Transverse colon (tissue), 4 donors: ENCODE data around the gene RASSF10. TPM values are rescaled to one million over a fixed set of nuclear protein-coding genes. Genes with fewer than 3 reads are reported as not detected.
A peak's percentile ranks its signal among the peaks of the same experiment; 100 is the strongest.

Experiments
- DNase-seq: peaks from one replicate; pipeline ENCODE4 v3.0.0-alpha.2; 2019
- H3K27ac ChIP-seq, 4 donors: fragments of 200-600 bp; sonication (generic); 2 replicates each; pipeline ENCODE4 v1.5.1; 2016 to 2018; ENCODE audit warnings: inconsistent platforms in 4 of 4
- H3K27me3 ChIP-seq: fragments of 200-600 bp; sonication (generic); 2 replicates; pipeline ENCODE4 v1.5.1; 2017; ENCODE audit warnings: inconsistent platforms
- H3K36me3 ChIP-seq, 4 donors: fragments of 200-600 bp; sonication (generic); 2 replicates each; pipeline ENCODE4 v1.5.1; 2017 to 2019; ENCODE audit warnings: inconsistent platforms in 4 of 4
- H3K4me1 ChIP-seq, 4 donors: fragments of 200-600 bp; sonication (generic); 2 replicates each; pipeline ENCODE4 v1.5.1; 2017 to 2020; ENCODE audit warnings: inconsistent platforms in 4 of 4
- H3K4me3 ChIP-seq, 4 donors: fragments of 200-600 bp; sonication (generic); 1 replicate in 1 of 4; 2 replicates in 3 of 4; pipeline versions ENCODE4 v1.5.1 to v1.6.1; 2017 to 2019; ENCODE audit warnings: inconsistent platforms in 4 of 4
- H3K9me3 ChIP-seq, 2 donors: fragments of 200-600 bp; sonication (generic); 2 replicates each; pipeline ENCODE4 v1.5.1; 2017 to 2019; ENCODE audit warnings: inconsistent platforms in 2 of 2
- EP300 ChIP-seq: sonication (generic); formaldehyde crosslinking; IDR thresholded peaks from one replicate; pipeline ENCODE4 v1.6.1; 2017; ENCODE audit warnings: antibody characterized with exemption, low read depth
- POLR2A ChIP-seq: fragments of 450-650 bp; IDR thresholded peaks from one replicate; pipeline ENCODE4 v1.6.1; 2016; ENCODE audit warnings: antibody characterized with exemption, mild to moderate bottlenecking, moderate library complexity
- POLR2AphosphoS5 ChIP-seq, 3 donors: sonication (generic); formaldehyde crosslinking; IDR thresholded peaks; one replicate each; pipeline ENCODE4 v1.6.1; 2016; ENCODE audit warnings: antibody characterized with exemption in 3 of 3
- WGBS, 2 donors: methylation state at CpG; one replicate each; pipeline ENCODE4 v1.1.5; 2018; ENCODE audit warnings: low coverage in 1 of 2; 5-methylcytosine and 5-hydroxymethylcytosine counted together
- in situ Hi-C, 4 donors: fragments of 200-750 bp; cut with MboI; loops; one replicate each; pipeline versions ENCODE4 v1.15.0 to v1.15.1; 2017; ENCODE audit warnings: low sequenced_read_pairs in 3 of 4, low pct_ligation_motif_present in 1 of 4, low pct_unique_long_range_greater_than_20kb in 1 of 4
- intact Hi-C: fragments of 100-400 bp; cut with DNase I; formaldehyde crosslinking; loops from one replicate; pipeline ENCODE4 v1.15.1; 2023; ENCODE audit warnings: low total_unique reads
- total RNA-seq, 4 donors: library from RNA; depleted of rRNA; stranded (reverse); fragments of >200 nt; gene quantifications; one replicate each; pipeline ENCODE4 v1.1.0, GENCODE V29; 2016
- TF ChIP-seq, protein P1 (sequence below), 5 experiments: fragments of 200-600 bp in 3 of 5; fragments of 450-650 bp in 2 of 5; sonication (generic) in 3 of 5; IDR thresholded peaks; 1 replicate in 2 of 5; 2 replicates in 3 of 5; pipeline ENCODE4 v1.5.1; 2016 to 2017; ENCODE audit warnings: antibody characterized with exemption in 5 of 5, inconsistent platforms in 3 of 5, mild to moderate bottlenecking in 2 of 5, moderate library complexity in 1 of 5

RASSF10 gene
- under 1 TPM in 1 of 4 donors, not detected in 3; 0.48 TPM for total RNA-seq

DNA sequence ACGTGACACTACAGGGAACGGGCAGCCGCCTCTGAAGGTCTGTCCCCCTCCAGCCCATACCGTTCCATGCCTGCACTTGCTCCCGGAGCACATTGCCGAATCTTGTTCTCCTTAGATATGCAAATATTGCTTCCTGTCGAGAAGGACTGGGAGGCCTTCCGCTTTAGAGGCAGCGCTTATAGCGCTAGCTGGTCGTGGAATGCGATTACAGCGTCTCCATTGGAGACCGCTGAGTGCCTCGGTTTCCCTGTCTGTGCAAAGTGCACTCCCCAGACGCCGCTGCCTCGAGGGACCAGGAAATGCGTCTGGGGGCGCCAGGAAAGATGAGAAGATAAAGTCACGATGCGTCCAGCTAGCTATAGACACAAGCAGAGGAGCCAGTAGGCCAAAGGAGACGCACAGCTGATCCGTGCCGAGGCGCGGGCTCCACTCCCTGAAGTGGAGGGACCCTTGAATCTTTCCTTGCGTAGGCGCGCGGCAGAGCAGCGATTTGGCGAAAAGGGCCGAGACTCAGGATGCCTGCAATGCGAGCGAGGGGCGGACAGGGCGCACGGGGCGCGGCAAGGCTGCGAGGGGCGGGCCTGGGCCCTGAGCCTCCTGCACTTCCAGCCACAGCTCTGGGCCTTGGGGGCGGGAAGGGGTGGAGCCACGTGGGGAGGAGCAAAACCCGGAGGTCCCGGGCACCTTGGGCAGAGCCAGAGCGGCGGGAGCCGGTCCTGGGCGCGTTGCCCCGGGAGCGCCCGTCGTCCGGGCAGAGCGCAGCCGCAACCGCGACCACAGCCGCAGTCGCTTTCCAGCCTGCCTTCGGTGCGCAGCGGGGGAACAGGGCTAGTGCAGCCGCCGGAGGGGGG lies at the start of gene RASSF10:
Gene RASSF10, plus strand, starts transcription at position 692 of the 851 bp plus-strand sequence. CDS start 261 bp downstream, outside the sequence.
- in situ Hi-C loops (no loop called here), intact Hi-C loops (no loop called here)
- Histone ChIP-seq H3K27me3 (peaks cover 81% of the 10 kb centered on the region), H3K27ac (peak within 1 kb of the TSS in 1 of 4 donors; percentile 11), H3K4me3 (peak within 1 kb of the TSS in 3 of 4 donors; percentile 14 to 41 (median 34)), H3K9me3 (no peaks in the 10 kb centered on the region), H3K4me1 (peaks cover 5 to 50% (median 33%) of the 10 kb centered on the region in 4 donors), H3K36me3 (no peaks in the 10 kb centered on the region)
- WGBS, 2 donors: 5% methylated on average over 53 of the region's 68 CpGs; no CpG with 5 or more reads in 1 of the 2 donors
- TF ChIP-seq EP300 (no peak), POLR2AphosphoS5 (IDR thresholded peaks at IDR 0.05) (peak; percentile 35 to 59 (median 45)), POLR2A (peak; percentile 51)
- TF ChIP-seq, protein P1, sequence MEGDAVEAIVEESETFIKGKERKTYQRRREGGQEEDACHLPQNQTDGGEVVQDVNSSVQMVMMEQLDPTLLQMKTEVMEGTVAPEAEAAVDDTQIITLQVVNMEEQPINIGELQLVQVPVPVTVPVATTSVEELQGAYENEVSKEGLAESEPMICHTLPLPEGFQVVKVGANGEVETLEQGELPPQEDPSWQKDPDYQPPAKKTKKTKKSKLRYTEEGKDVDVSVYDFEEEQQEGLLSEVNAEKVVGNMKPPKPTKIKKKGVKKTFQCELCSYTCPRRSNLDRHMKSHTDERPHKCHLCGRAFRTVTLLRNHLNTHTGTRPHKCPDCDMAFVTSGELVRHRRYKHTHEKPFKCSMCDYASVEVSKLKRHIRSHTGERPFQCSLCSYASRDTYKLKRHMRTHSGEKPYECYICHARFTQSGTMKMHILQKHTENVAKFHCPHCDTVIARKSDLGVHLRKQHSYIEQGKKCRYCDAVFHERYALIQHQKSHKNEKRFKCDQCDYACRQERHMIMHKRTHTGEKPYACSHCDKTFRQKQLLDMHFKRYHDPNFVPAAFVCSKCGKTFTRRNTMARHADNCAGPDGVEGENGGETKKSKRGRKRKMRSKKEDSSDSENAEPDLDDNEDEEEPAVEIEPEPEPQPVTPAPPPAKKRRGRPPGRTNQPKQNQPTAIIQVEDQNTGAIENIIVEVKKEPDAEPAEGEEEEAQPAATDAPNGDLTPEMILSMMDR (IDR thresholded peaks at IDR 0.05): no peak
- DNase-seq: peak; percentile 85

GRCh38 chr11:12961615-12962014 lies 47.5 kb upstream of the RASSF10 start:
- TF ChIP-seq, protein P1 (IDR thresholded peaks at IDR 0.05): no peak
- TF ChIP-seq EP300: no peak
- no peak for TF ChIP-seq POLR2A
- TF ChIP-seq POLR2AphosphoS5 (IDR thresholded peaks at IDR 0.05): no peak
- in situ Hi-C loops: loop anchor here (10.0 to 25.0 kb wide), 3 partner anchors 223 to 383 kb away; no protein-coding TSS in a partner anchor

DNA sequence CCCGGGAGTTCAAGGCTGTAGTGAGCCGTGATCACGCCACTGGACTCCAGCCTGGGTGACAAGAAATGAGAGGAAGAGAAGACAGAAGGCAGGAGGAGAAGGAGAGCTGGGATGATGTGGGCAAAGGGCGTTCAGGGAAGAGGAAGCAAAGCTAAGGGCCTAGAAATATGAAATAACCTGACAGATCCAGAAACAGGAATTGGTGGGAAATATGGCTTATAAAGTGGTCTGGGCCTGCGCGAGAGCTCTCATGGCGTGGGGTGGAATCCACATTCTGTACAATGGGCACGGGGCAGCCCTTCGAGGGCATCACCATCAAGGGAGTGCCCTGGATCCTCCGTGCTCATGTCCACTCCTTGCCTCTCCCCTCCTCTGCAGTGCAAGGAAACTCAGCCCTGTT lies 46.8 kb upstream of the RASSF10 start:
- H3K4me1 ChIP-seq: no peaks in the 10 kb centered on the region
- intact Hi-C loops: loop anchor here (5.0 kb wide), 1 partner anchor 380 kb away; no protein-coding TSS in a partner anchor
- H3K27ac ChIP-seq: no peak overlapping the region
- no peak for DNase-seq
- in situ Hi-C loops: loop anchor here (10.0 to 25.0 kb wide), 3 partner anchors 222 to 382 kb away; no protein-coding TSS in a partner anchor
- H3K9me3 ChIP-seq: no peaks in the 10 kb centered on the region
- no peak overlapping the region for H3K4me3 ChIP-seq
- no peaks in the 10 kb centered on the region for H3K27me3 ChIP-seq
- WGBS, 2 donors: 62 to 86% methylated on average over 6 to 10 of the region's 10 CpGs
- TF ChIP-seq EP300 (no peak), POLR2A (no peak), POLR2AphosphoS5 (IDR thresholded peaks at IDR 0.05) (no peak)
- TF ChIP-seq, protein P1 (IDR thresholded peaks at IDR 0.05): no peak
- H3K36me3 ChIP-seq: no peaks in the 10 kb centered on the region

More at GRCh38 chr11:12961615-12962014, 47.5 kb upstream of the RASSF10 start:
- no peaks in the 10 kb centered on the region for H3K9me3 ChIP-seq
- no peak overlapping the region for H3K4me3 ChIP-seq
- H3K27me3 ChIP-seq: no peaks in the 10 kb centered on the region
- DNase-seq: no peak
- no peak overlapping the region for H3K27ac ChIP-seq
- WGBS, 2 donors: 67 to 82% methylated on average over 2 of the region's 2 CpGs
- H3K4me1 ChIP-seq: no peaks in the 10 kb centered on the region
- no peaks in the 10 kb centered on the region for H3K36me3 ChIP-seq
- intact Hi-C loops: loop anchor here (5.0 kb wide), 1 partner anchor 381 kb away; no protein-coding TSS in a partner anchor

- TF ChIP-seq POLR2AphosphoS5 (IDR thresholded peaks at IDR 0.05): no peak
- no peak for TF ChIP-seq POLR2A
- TF ChIP-seq, protein P1 (IDR thresholded peaks at IDR 0.05): no peak
- TF ChIP-seq EP300: no peak
- no peak overlapping the region for H3K27ac ChIP-seq
- H3K27me3 ChIP-seq: no peaks in the 10 kb centered on the region
- H3K9me3 ChIP-seq: no peaks in the 10 kb centered on the region
- intact Hi-C loops (loop anchor here (5.0 kb wide), 1 partner anchor 379 kb away; no protein-coding TSS in a partner anchor), in situ Hi-C loops (loop anchor here (10.0 to 25.0 kb wide), 3 partner anchors 222 to 382 kb away; no protein-coding TSS in a partner anchor)
- H3K4me1 ChIP-seq: no peaks in the 10 kb centered on the region
- no peak for DNase-seq
- H3K4me3 ChIP-seq: no peak overlapping the region
- H3K36me3 ChIP-seq: no peaks in the 10 kb centered on the region
- WGBS, 2 donors: 75 to 84% methylated on average over 2 to 5 of the region's 5 CpGs
Measured at GRCh38 chr11:12963051-12963450, 46.1 kb upstream of the RASSF10 start.
